Vagina (tissue), 2 donors: ENCODE results near the gene KYNU.

ENCODE experiments used
- POLR2A ChIP-seq, 2 donors: fragments of 450-650 bp; IDR thresholded peaks; one replicate each; pipeline ENCODE4 v1.6.1; 2017; ENCODE audit warnings: antibody characterized with exemption in 2 of 2, mild to moderate bottlenecking in 2 of 2, moderate library complexity in 2 of 2
- TF ChIP-seq, protein P1 (sequence below), 3 experiments: fragments of 450-650 bp in 2 of 3; fragments of 200-600 bp in 1 of 3; sonication (generic) in 1 of 3; IDR thresholded peaks; one replicate each; pipeline ENCODE4 v1.5.1; 2017 to 2019; ENCODE audit warnings: antibody characterized with exemption in 3 of 3, mild to moderate bottlenecking in 2 of 3, moderate library complexity in 2 of 3

DNA sequence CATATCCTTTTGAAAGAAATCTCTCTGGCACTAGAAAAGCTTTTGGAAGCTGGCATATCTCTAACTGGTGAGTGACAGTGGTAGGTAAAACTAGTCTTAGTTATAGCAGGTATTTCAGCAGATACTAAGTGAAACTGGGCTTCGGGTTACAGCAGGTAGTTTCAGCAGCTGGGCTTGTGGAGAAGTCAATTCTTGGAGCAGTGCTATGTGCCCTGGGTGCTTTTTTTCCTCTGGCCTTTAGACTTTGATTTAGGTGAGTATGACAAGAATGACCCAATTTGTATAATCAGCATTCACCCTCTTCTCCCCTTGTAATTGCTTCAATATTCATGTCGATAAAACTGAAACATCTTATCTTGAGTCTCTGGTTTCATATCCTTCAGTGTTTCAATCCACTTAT, 123.1 kb downstream of the KYNU start:
- TF ChIP-seq POLR2A (IDR thresholded peaks at IDR 0.05), result no peak
- TF ChIP-seq, protein P1, sequence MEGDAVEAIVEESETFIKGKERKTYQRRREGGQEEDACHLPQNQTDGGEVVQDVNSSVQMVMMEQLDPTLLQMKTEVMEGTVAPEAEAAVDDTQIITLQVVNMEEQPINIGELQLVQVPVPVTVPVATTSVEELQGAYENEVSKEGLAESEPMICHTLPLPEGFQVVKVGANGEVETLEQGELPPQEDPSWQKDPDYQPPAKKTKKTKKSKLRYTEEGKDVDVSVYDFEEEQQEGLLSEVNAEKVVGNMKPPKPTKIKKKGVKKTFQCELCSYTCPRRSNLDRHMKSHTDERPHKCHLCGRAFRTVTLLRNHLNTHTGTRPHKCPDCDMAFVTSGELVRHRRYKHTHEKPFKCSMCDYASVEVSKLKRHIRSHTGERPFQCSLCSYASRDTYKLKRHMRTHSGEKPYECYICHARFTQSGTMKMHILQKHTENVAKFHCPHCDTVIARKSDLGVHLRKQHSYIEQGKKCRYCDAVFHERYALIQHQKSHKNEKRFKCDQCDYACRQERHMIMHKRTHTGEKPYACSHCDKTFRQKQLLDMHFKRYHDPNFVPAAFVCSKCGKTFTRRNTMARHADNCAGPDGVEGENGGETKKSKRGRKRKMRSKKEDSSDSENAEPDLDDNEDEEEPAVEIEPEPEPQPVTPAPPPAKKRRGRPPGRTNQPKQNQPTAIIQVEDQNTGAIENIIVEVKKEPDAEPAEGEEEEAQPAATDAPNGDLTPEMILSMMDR (IDR thresholded peaks at IDR 0.05), result no peak
